Endothelial cell of umbilical vein (primary cell): Measurements from ENCODE around the gene SLC38A9. TPM values are rescaled to one million over a fixed set of nuclear protein-coding genes. Genes with fewer than 3 reads are reported as not detected.

Experiments
- BruUV-seq: library from RNA; stranded (reverse); fragments of 400-500 nt; replicated peaks from 2 replicates; lab custom pipeline; 2021; lab: Mats Ljungman, UMichigan
- CTCF ChIA-PET: fragments of 300-600, 350-600 bp; sonication (Branson Sonifier 250); formaldehyde crosslinking; loops from one replicate; lab custom pipeline; 2021; ENCODE audit warnings: antibody characterized with exemption, inconsistent platforms; lab: Charles Lee
- POLR2A ChIA-PET: fragments of 300-600, 350-600 bp; sonication (Branson Sonifier 250); formaldehyde crosslinking; loops from one replicate; lab custom pipeline; 2021; ENCODE audit warnings: antibody characterized with exemption, inconsistent platforms; lab: Charles Lee
- DNase-seq: peaks from one replicate; pipeline ENCODE4 v3.0.0-alpha.2; 2011; ENCODE audit warnings: low read depth, low spot score
- FAIRE-seq: peaks from 2 replicates; lab custom pipeline; 2011; peaks lifted over from hg19 to GRCh38; lab: Jason Lieb, UNC
- H2AFZ ChIP-seq: 2 replicates; pipeline ENCODE4 v1.6.0; 2012; ENCODE audit warnings: low read depth, low read length, control low read depth, inconsistent platforms
- H3K27ac ChIP-seq: 2 replicates; pipeline ENCODE4 v1.5.1; 2011; ENCODE audit warnings: low read depth, mild to moderate bottlenecking, control low read depth, low read length, moderate library complexity; ENCODE audit not compliant: insufficient read depth
- H3K27me3 ChIP-seq, 2 experiments: 2 replicates each; pipeline versions ENCODE4 v1.6.0 to v1.6.1; 2011; ENCODE audit warnings: low read length in 2 of 2, mixed read lengths in 1 of 2; ENCODE audit not compliant: control insufficient read depth in 2 of 2, insufficient read depth in 2 of 2
- H3K36me3 ChIP-seq, 2 experiments: 2 replicates in 1 of 2; 3 replicates in 1 of 2; pipeline ENCODE4 v1.5.1; 2011; ENCODE audit warnings: low read length in 2 of 2, mild to moderate bottlenecking in 1 of 2, moderate library complexity in 1 of 2; ENCODE audit not compliant: control insufficient read depth in 2 of 2, insufficient read depth in 2 of 2; ENCODE audit errors: extremely low read depth in 1 of 2
- H3K4me1 ChIP-seq: 3 replicates; pipeline ENCODE4 v1.5.1; 2011; ENCODE audit warnings: mild to moderate bottlenecking, low read length; ENCODE audit not compliant: control insufficient read depth, insufficient read depth; ENCODE audit errors: extremely low read depth
- H3K4me2 ChIP-seq: 2 replicates; pipeline ENCODE4 v1.6.1; 2011; ENCODE audit warnings: low read length, control low read depth, mixed read lengths; ENCODE audit not compliant: insufficient read depth
- H3K4me3 ChIP-seq, 3 experiments: fragments of 200-600 bp in 1 of 3; sonication (generic), shearing (Covaris generic) in 1 of 3; replicated peaks in 1 of 3; 2 replicates each; pipeline ENCODE4 v1.5.1; 2011 to 2016; ENCODE audit warnings: control low read depth in 3 of 3, low read length in 3 of 3, mild to moderate bottlenecking in 2 of 3, inconsistent platforms in 1 of 3, low read depth in 1 of 3, moderate library complexity in 1 of 3; ENCODE audit not compliant: insufficient read depth in 1 of 3
- H3K79me2 ChIP-seq: 2 replicates; pipeline ENCODE4 v1.6.0; 2012; ENCODE audit warnings: low read length, inconsistent platforms; ENCODE audit not compliant: control insufficient read depth, insufficient read depth
- H3K9ac ChIP-seq: replicated peaks from 2 replicates; pipeline ENCODE3; 2011; ENCODE audit warnings: low read length, control low read depth; ENCODE audit not compliant: insufficient read depth; ENCODE audit errors: extremely low read depth
- H3K9me1 ChIP-seq: replicated peaks from 3 replicates; pipeline ENCODE4 v1.6.0; 2011; ENCODE audit warnings: mild to moderate bottlenecking, low read length; ENCODE audit not compliant: control insufficient read depth, insufficient read depth; ENCODE audit errors: extremely low read depth
- H3K9me3 ChIP-seq: replicated peaks from 2 replicates; pipeline ENCODE4 v1.5.1; 2012; ENCODE audit warnings: low read length, inconsistent platforms; ENCODE audit not compliant: control insufficient read depth, insufficient read depth
- H4K20me1 ChIP-seq: replicated peaks from 2 replicates; pipeline ENCODE3; 2011; ENCODE audit warnings: mild to moderate bottlenecking, low read length; ENCODE audit not compliant: control insufficient read depth, insufficient read depth; ENCODE audit errors: extremely low read depth
- CTCF ChIP-seq, 2 donors: IDR thresholded peaks; 1 replicate in 1 of 2; 2 replicates in 1 of 2; pipeline ENCODE4 v1.5.1; 2011; ENCODE audit warnings: low read length in 2 of 2, mild to moderate bottlenecking in 2 of 2, moderate library complexity in 2 of 2, control low read depth in 1 of 2, inconsistent platforms in 1 of 2, low read depth in 1 of 2; ENCODE audit not compliant: insufficient read depth in 1 of 2; ENCODE audit errors: extremely low read depth in 1 of 2
- EZH2 ChIP-seq: IDR thresholded peaks from 2 replicates; pipeline ENCODE4 v1.6.1; 2012; ENCODE audit warnings: borderline replicate concordance, low read depth, mild to moderate bottlenecking, moderate library complexity, low read length, inconsistent platforms; ENCODE audit not compliant: severe bottlenecking
- FOS ChIP-seq: IDR thresholded peaks from 2 replicates; pipeline ENCODE4 v1.6.1; 2011; ENCODE audit warnings: mild to moderate bottlenecking, low read length, moderate library complexity, borderline replicate concordance; ENCODE audit not compliant: insufficient read depth
- GATA2 ChIP-seq: IDR thresholded peaks from 2 replicates; pipeline ENCODE4 v1.7.0; 2011; ENCODE audit warnings: low read depth, mild to moderate bottlenecking, moderate library complexity, mixed read lengths, low read length; ENCODE audit not compliant: insufficient read length, insufficient read depth
- JUN ChIP-seq: IDR thresholded peaks from 2 replicates; pipeline ENCODE4 v1.6.1; 2011; ENCODE audit warnings: borderline replicate concordance, low read depth; ENCODE audit not compliant: insufficient read length, insufficient read depth
- MAX ChIP-seq: IDR thresholded peaks from 2 replicates; pipeline ENCODE4 v1.6.1; 2011; ENCODE audit not compliant: insufficient read depth, insufficient read length
- MYC ChIP-seq: IDR thresholded peaks from one replicate; pipeline ENCODE4 v1.6.1; 2011; ENCODE audit warnings: mild to moderate bottlenecking, low read depth, low read length
- POLR2A ChIP-seq: IDR thresholded peaks from 2 replicates; pipeline ENCODE4 v1.6.1; 2012; ENCODE audit warnings: low read depth, mild to moderate bottlenecking, control low read depth, low read length
- POLR2AphosphoS5 ChIP-seq: IDR thresholded peaks from 2 replicates; pipeline ENCODE4 v1.6.1; 2012; ENCODE audit warnings: low read depth, mild to moderate bottlenecking, control low read depth, low read length, moderate library complexity; ENCODE audit not compliant: insufficient read depth
- dilution Hi-C: fragments of 300-500 bp; cut with MboI; formaldehyde crosslinking; loops from one replicate; pipeline ENCODE4 v1.15.0; 2019; ENCODE audit warnings: low sequenced_read_pairs; ENCODE audit not compliant: extremely low pct_ligation_motif_present
- intact Hi-C: fragments of 100-400 bp; cut with micrococcal nuclease; formaldehyde crosslinking; loops from one replicate; pipeline ENCODE4 v1.10.0; 2022
- polyA plus RNA-seq, 4 experiments: library from polyadenylated mRNA; depleted of rRNA in 3 of 4; stranded (reverse) in 3 of 4; unstranded in 1 of 4; fragments of >200 nt; gene quantifications; 2 replicates each; pipeline versions ENCODE4 v1.2.1 to v1.2.3, GENCODE V29; 2011 to 2012; ENCODE audit warnings: missing spikeins in 1 of 4
- total RNA-seq: library from RNA; stranded (reverse); gene quantifications from 2 replicates; pipeline ENCODE4 v1.2.3, GENCODE V29; 2021

Gene SLC38A9
- total and polyA plus RNA-seq, 2 donors (not counting 3 experiments of a cell fraction or from before 2014, with no cell fraction given), result 14.1 to 24.9 TPM

GRCh38 chr5:55583578-55583977 is 128.5 kb downstream of the SLC38A9 start:
- dilution Hi-C loops, result no loop called here

More at GRCh38 chr5:55583578-55583977, 128.5 kb downstream of the SLC38A9 start:
- Histone ChIP-seq H2AFZ (no peak overlapping the region), H3K9me3 (no peaks in the 10 kb centered on the region), H3K4me1 (no peaks in the 10 kb centered on the region), H3K9me1 (no peaks in the 10 kb centered on the region), H3K79me2 (no peaks in the 10 kb centered on the region), H3K4me2 (no peak overlapping the region), H3K27ac (no peak overlapping the region), H3K4me3 (no peak overlapping the region), H4K20me1 (no peaks in the 10 kb centered on the region), H3K27me3 (no peaks in the 10 kb centered on the region), H3K9ac (no peak overlapping the region), H3K36me3 (no peaks in the 10 kb centered on the region)
- FAIRE-seq, result no peak
- CTCF ChIA-PET, result interaction anchor here (0.6 to 1.7 kb wide), 2 partner anchors 22 to 36 kb away, joined by 3 read pairs; no protein-coding TSS in a partner anchor
- BruUV-seq, result no TSS peak
- POLR2A ChIA-PET, result no interaction called here
- intact Hi-C loops, result no loop called here
- DNase-seq, result no peak
- no peak for TF ChIP-seq GATA2
- TF ChIP-seq POLR2AphosphoS5, result no peak
- no peak for TF ChIP-seq JUN
- TF ChIP-seq POLR2A, result no peak
- TF ChIP-seq FOS, result no peak
- TF ChIP-seq EZH2, result no peak
- no peak for TF ChIP-seq MAX
- TF ChIP-seq MYC, result no peak
- no peak for TF ChIP-seq CTCF (IDR thresholded peaks at IDR 0.05; ENCODE audit: extremely low read depth in 1 of 2, insufficient read depth in 1 of 2, low read depth in 1 of 2, low read length in 2 of 2)
